Right hindlimb (tissue), 1 donor: ENCODE data around the gene SLC7A5.
A peak's percentile ranks its signal among the peaks of the same experiment; 100 is the strongest.
"Not testable (repeated sequence)": the region's sequence is repeated elsewhere in the genome, so short reads cannot be mapped to it uniquely, and the experiment has no call there.

Experiments used
- DNase-seq: peaks from one replicate; pipeline ENCODE4 v3.0.0-alpha.2; 2018

Gene SLC7A5

GRCh38 chr16:87819282-87819681 lies 50.0 kb downstream of the SLC7A5 start:
- DNase-seq: no peak

GRCh38 chr16:87818533-87819161 lies 50.7 kb downstream of the SLC7A5 start:
- DNase-seq: no peak

GRCh38 chr16:87817910-87818309 lies 51.4 kb downstream of the SLC7A5 start:
- DNase-seq: no peak

- not testable (repeated sequence) for DNase-seq
These were observed 51.9 kb downstream of the SLC7A5 start for GRCh38 chr16:87817370-87817769.

DNA sequence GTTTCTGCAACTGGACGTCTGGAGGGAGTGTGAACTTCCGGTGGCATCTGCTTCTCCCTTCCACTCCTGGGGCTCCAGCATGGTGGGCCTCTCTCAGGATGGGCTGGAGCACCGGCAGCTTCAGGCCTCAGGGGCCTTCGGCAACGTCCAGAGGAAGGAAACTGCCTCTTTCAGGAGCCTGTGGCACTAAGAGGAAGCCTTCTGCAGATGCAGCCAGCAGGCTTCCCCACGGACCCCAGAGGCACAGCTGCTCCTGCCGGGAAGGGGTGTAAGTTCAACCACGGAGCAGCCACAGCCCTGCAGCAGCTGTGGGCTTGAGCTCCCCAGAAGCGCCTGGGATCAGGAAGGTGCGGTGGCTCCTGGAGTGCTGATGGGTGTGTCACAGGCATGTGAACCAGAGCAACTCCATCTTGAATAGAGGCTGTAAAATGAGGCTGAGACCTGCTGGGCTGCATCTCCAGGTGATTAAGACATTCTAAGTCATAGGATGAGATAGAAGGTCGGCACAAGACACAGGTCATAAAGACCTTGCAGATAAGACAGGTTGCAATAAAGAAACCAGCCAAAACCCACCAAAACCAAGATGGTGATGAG lies 52.7 kb downstream of the SLC7A5 start:
- no peak for DNase-seq

DNA sequence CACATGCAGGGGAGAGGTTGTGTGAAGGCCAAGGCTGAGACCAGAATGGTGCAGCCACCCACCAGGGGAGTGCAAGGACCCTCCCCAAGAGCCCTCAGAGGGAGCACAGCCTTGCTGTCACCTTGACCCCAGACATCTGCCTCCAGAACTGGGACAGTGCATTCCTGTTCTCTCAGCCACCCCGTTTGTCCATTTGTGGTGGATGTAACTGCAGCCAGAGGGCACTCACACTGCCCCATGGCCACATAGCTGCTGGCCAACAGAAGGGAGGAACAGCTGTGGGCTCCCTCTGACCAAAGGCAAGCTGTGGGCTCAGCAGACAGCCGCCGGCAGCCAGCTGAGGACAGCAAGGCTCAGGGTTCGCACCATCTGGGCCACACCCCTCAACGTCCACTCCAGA lies 53.7 kb downstream of the SLC7A5 start:
- no peak for DNase-seq

DNA sequence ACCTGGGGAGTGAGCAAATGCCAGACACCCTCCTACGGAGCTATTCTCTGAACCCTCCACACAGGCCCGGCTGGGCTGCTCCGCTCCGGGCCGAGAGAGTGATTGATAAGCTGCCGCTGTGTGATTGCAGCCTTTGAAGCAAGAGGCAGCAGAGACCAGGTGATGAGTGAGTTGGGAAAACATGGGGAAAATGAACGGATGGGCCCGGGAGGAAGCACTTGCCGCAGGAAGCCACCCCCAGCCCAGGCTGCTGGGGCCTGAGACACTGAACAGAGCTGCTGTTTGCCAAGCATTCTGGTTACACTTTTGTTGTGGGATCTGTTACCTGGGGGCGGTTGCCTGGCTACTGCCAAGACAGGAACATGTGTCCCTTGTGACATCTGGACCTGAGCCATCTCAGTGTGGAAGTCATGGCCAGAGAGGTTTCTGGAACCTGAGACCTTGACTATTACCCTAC lies 57.1 kb downstream of the SLC7A5 start:
- DNase-seq: no peak

GRCh38 chr16:87811454-87811853 lies 57.9 kb downstream of the SLC7A5 start:
- DNase-seq: not testable (repeated sequence)

GRCh38 chr16:87809150-87809902 lies 60.0 kb downstream of the SLC7A5 start:
- DNase-seq: no peak

DNA sequence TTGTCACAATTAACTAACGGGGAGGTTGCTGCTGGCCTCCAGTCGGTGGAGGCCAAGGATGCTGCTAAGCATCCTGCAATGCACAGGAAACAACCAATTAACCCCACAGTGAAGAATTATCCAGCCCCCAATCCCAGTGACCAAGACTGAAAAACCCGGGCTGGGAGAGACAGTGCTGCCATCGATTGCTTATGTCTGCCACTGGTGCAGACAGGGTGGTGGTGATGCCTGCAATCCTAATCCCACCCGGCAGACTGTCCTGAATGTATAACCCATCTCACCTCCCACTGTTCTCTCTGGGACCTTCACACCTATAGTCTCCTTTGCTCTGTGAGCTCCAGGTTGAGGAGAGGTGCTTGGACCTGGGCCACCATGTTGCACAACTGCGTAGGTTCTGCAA lies 61.2 kb downstream of the SLC7A5 start:
- no peak for DNase-seq

DNA sequence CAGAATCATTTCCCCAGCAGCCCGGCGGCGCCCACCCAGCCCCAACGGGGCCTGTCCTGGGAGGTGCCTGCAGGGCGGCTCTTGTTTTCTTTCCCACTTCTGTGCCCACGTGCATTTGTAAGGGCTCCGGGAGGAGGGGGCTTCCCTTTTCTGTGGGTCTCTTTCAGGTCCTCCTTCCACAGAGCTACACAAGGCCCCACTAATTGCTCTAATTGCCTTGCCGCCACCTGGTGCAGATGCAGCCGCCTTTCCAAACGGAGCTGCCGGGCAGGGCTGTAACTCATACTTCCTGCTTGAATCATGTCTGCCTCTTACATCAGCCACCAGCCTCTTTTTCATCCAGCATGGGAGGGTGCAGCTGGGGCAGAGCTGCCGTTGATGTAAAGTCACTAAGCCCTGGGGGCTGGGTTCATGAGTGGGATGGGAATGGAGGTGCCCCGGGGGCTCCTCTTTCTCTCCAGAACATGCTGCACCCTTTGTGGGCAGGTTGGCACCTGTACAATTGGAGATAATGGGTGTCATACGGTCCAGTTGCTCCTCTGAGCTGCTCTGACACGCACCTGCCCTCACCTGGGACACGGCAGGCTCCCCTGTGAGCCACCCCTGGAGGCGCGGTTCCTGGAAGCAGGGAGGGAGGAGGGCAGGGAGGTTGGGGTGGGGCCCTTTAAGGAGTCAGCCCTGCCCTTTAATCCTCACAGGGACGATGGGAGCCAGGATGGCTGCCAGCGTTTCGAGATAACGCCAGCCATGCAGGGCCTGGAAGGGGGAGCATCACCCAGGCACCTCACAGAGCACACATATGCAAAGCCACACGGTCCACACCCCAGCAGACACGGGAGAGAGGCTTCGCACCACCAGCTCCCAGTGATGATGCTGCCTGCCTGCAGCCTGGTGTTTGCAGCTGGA lies 62.4 kb downstream of the SLC7A5 start:
- DNase-seq: peak; percentile 52

DNA sequence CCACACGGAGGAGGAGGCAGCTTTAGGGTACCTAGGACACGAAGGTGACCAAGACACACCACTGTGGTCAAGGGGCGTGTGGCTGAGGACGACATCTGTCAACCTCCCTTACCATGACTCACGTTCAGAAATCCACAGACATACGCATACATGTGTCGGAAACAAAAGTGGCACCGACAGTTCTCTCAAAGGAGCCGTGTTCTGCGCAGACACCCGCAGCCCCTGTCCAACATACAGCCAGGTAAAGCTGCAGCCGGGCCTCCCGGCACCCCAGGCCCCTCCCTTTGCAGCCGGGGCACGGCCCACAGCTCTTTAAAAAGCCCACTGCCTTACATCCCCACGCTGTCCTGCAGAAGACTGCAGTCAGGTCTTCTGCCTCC lies 63.1 kb downstream of the SLC7A5 start:
- DNase-seq: no peak

- DNase-seq: no peak
These were observed 65.9 kb downstream of the SLC7A5 start for GRCh38 chr16:87803385-87803784.

DNA sequence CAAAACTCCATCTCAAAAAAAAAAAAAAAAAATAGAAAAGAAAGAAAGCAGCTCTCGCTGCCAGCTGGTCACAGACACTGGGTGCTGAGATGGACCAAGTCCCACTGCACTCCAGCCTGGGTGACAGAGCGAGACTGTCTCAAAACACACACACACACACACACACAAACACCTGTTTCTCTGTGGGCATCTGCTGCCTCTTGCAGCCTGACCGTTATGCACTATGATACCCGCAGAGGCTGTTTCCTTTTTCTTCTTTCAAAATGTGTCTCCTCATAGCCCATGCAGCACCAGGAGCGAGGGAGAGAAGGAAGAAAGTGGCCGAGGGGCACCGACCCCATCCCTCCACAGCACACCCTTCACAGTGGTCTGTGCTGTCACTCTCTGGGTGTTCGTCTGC lies 66.6 kb downstream of the SLC7A5 start:
- no peak for DNase-seq

- DNase-seq: no peak
These were observed 67.5 kb downstream of the SLC7A5 start for GRCh38 chr16:87801679-87802259.

- no peak for DNase-seq
These were observed 68.8 kb downstream of the SLC7A5 start for GRCh38 chr16:87800497-87800896.

GRCh38 chr16:87795336-87795735 lies 74.0 kb downstream of the SLC7A5 start:
- no peak for DNase-seq

GRCh38 chr16:87794485-87795078 lies 74.7 kb downstream of the SLC7A5 start:
- no peak for DNase-seq

DNA sequence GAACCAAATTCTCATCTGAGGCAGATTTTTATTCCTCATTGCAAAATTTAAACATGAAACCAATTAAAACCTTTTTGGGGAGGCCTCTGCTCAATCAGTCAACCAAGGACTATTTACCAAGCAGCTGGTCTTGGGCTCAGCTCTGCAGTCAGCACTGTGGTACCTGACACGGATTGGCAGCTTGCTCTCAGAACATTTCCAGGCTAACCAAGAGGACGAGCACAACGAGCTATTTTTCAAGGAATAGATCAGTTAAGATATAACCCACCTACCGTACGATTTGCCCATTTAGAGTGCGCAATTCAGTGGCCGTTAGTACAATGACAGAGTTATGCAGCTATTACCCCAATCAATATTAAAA lies 77.1 kb downstream of the SLC7A5 start:
- DNase-seq: no peak

DNA sequence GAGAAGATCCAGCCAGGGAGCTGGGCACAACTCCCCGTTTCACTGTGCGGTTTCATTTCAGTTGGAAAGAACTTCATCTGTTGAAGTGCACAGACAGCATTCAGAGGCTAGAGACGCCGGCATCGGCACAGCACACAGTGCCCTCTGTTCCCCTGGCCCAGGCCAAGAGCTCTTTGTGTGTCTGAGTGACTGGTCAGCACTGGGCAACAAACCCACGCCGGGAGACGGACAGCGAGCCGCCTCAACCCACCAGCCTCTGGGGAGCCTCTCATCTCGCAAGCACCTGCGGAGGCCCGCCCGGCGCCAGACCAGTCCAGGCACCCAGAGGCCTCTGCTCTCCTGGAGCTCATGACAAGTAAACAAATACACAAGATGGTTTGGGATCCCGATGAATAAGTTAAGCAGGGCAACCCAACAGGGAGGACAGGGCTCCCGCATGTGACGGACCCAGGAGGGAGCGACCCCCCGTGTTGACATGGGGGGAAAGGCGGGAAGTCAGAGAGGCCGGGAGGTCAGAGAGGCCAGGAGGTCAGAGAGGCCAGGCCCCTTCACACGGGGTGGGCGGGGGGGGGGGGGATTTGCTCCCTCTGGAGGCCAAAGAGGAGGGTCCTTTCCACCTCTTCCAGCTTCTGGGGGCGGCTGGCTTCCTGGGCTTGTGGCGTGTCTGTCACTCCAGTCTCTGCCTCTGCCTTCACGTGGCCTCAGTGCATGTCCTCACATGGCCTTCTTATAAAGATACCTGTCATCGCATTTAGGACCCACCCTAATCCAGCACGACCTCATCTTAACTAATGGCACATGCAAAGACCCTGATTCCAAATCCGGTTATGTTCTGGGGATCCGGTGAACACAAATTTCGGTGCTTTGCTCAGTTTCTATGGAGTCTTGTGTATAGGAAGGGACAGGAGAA lies 77.8 kb downstream of the SLC7A5 start:
- no peak for DNase-seq
